Left lung (tissue), 10 donors: ENCODE results near the gene IDI1. TPM values are rescaled to one million over a fixed set of nuclear protein-coding genes. Genes with fewer than 3 reads are reported as not detected.

Experiments used
- ATAC-seq: fragments of 200-7000 bp; cut with Tn5 transposase; one replicate; pipeline ENCODE4 v1.9.1; 2020; ENCODE audit warnings: moderate library complexity
- DNase-seq, 4 donors: peaks; one replicate each; pipeline ENCODE4 v3.0.0-alpha.2; 2013 to 2020
- H3K27ac ChIP-seq, 2 donors: fragments of 200-600 bp; sonication (generic) in 1 of 2; one replicate each; pipeline versions ENCODE4 v1.5.0 to v1.8.0; 2020 to 2021
- H3K27me3 ChIP-seq, 2 donors: fragments of 200-600 bp; sonication (generic) in 1 of 2; one replicate each; pipeline versions ENCODE4 v1.5.0 to v1.8.0; 2020 to 2021
- H3K36me3 ChIP-seq, 2 donors: fragments of 200-600 bp; sonication (generic) in 1 of 2; one replicate each; pipeline versions ENCODE4 v1.5.0 to v1.8.0; 2020 to 2021
- H3K4me1 ChIP-seq, 2 donors: fragments of 200-600 bp; one replicate each; pipeline ENCODE4 v1.8.0; 2021
- H3K4me3 ChIP-seq, 2 donors: fragments of 200-600 bp; sonication (generic) in 1 of 2; one replicate each; pipeline versions ENCODE4 v1.5.0 to v1.8.0; 2020 to 2021; ENCODE audit warnings: mild to moderate bottlenecking in 1 of 2
- H3K9me3 ChIP-seq, 2 donors: fragments of 200-600 bp; sonication (generic) in 1 of 2; one replicate each; pipeline versions ENCODE4 v1.5.0 to v1.8.0; 2020 to 2021
- CTCF ChIP-seq, 2 donors: fragments of 200-600 bp; sonication (generic) in 1 of 2; IDR thresholded peaks; one replicate each; pipeline versions ENCODE4 v1.5.0 to v1.8.0; 2021; ENCODE audit warnings: antibody characterized with exemption in 2 of 2
- intact Hi-C, 2 donors: fragments of 100-400 bp; cut with DNase I; formaldehyde crosslinking; loops; one replicate each; pipeline versions ENCODE4 v1.11.2 to v1.14.2; 2022
- polyA plus RNA-seq, 6 donors: library from polyadenylated mRNA; unstranded; fragments of 120-200 nt; gene quantifications; one replicate each; pipeline ENCODE4 v1.2.1, GENCODE V29; 2013; ENCODE audit not compliant: insufficient read length in 6 of 6
- total RNA-seq, 2 donors: library from RNA; stranded (reverse); fragmentation: NEBNext Ultra II Directional; extraction: Animal tissue kit (Norgen Biotek cat#: 25700); gene quantifications; one replicate each; pipeline ENCODE4 v1.2.1, GENCODE V29; 2021
- donor health status: DM: no; HTN: yes; CAD: no.
- donor health status: DM: no; HTN: no; CAD: no.

The IDI1 gene
- total and polyA plus RNA-seq, 8 donors: 43.7 to 101 (median 62.6) TPM

DNA sequence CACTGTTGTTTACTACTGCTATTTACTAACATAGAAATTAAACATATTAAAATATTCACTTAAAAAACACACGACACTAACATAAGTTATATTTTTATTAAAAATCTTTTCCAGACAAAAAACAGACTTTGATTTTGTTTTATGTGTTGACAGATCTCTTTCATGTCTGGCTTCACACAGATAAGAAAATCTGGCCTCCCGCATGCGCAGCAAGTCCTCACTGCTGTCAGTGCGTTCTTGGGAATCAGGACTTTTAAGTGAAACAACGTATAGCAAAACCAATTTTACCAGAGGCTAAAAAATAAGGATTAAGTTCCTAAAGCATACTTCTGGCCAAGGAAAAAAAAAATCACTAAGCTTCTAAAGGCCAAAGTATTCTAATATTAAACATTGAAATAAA, 1.2 kb upstream of the IDI1 start:
- TF ChIP-seq CTCF (IDR thresholded peaks at IDR 0.05): no peak
- peak overlapping the region; percentile 97 to 100 for H3K27ac ChIP-seq
- peak overlapping the region; percentile 52 to 89 for H3K4me3 ChIP-seq

DNA sequence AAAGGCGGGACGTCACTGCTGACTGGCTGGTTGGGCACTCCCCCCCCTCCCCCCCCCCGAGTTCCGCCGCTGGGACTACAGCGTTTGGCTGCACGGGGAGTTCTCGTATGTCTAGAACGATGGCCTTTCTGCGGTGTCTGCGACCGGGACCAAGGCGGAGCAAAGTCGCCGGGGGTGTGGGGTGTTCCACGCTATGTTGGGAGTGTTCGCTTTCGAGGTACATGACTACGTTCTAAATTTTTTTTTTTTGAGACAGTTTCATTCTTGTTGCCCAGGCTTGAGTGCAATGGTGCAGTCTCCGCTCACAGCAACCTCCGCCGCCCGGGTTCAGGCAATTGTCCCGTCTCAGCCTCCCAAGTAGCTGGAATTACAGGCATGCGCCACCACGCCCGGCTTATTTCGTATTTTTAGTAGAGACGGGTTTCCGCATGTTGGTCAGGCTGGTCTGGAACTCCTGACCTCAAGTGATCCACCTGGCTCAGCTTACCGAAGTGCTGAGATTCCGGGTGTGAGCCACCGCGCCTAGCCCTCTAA, 573 bp upstream of the IDI1 start:
- no peak for DNase-seq
- peaks cover 11 to 69% of the 10 kb centered on the region in 2 donors for H3K4me1 ChIP-seq
- intact Hi-C loops: no loop called here
- no peak for TF ChIP-seq CTCF (IDR thresholded peaks at IDR 0.05)
- no peaks in the 10 kb centered on the region for H3K9me3 ChIP-seq
- H3K36me3 ChIP-seq: peaks cover 0 to 14% of the 10 kb centered on the region in 2 donors
- H3K27ac ChIP-seq: peak overlapping the region; percentile 97 to 100
- no peak for ATAC-seq
- no peaks in the 10 kb centered on the region for H3K27me3 ChIP-seq
- peak overlapping the region; percentile 52 to 89 for H3K4me3 ChIP-seq

More for the DNA sequence above, 1.2 kb upstream of the IDI1 start:
- Histone ChIP-seq H3K9me3 (no peaks in the 10 kb centered on the region), H3K4me1 (peaks cover 17 to 69% of the 10 kb centered on the region in 2 donors), H3K36me3 (peaks cover 0 to 14% of the 10 kb centered on the region in 2 donors), H3K27me3 (no peaks in the 10 kb centered on the region)
- DNase-seq (no peak), ATAC-seq (no peak)
- intact Hi-C loops: no loop called here

GRCh38 chr10:1048349-1048731, 579 bp downstream of the IDI1 start:
- Histone ChIP-seq H3K27ac (peak overlapping the region; percentile 97 to 100), H3K4me3 (peak overlapping the region; percentile 52 to 89), H3K36me3 (peaks cover 0 to 6% of the 10 kb centered on the region in 2 donors), H3K4me1 (peaks cover 9 to 69% of the 10 kb centered on the region in 2 donors), H3K27me3 (no peaks in the 10 kb centered on the region), H3K9me3 (no peaks in the 10 kb centered on the region)
- ATAC-seq (no peak), DNase-seq (peak in 2 of 4 donors; percentile 40 to 52)
- TF ChIP-seq CTCF (IDR thresholded peaks at IDR 0.05): no peak
- intact Hi-C loops: no loop called here

GRCh38 chr10:1047937-1048336, 982 bp downstream of the IDI1 start:
- DNase-seq: no peak
- intact Hi-C loops: no loop called here

GRCh38 chr10:1045415-1045814, 3.5 kb downstream of the IDI1 start:
- Histone ChIP-seq H3K27me3 (no peaks in the 10 kb centered on the region), H3K4me1 (peaks cover 4 to 60% of the 10 kb centered on the region in 2 donors), H3K9me3 (no peaks in the 10 kb centered on the region), H3K27ac (peak overlapping the region in 1 of 2 donors; percentile 96), H3K4me3 (peak overlapping the region in 1 of 2 donors; percentile 8), H3K36me3 (peaks cover 3 to 29% of the 10 kb centered on the region in 2 donors)
- ATAC-seq (no peak), DNase-seq (no peak)
- intact Hi-C loops: no loop called here
- no peak for TF ChIP-seq CTCF (IDR thresholded peaks at IDR 0.05)

More at GRCh38 chr10:1047937-1048336, 982 bp downstream of the IDI1 start:
- H3K4me3 ChIP-seq: peak overlapping the region; percentile 52 to 89
- H3K27me3 ChIP-seq: no peaks in the 10 kb centered on the region
- no peak for TF ChIP-seq CTCF (IDR thresholded peaks at IDR 0.05)
- peak overlapping the region; percentile 97 to 100 for H3K27ac ChIP-seq
- no peak for ATAC-seq
- H3K9me3 ChIP-seq: no peaks in the 10 kb centered on the region
- H3K36me3 ChIP-seq: peaks cover 0 to 9% of the 10 kb centered on the region in 2 donors
- H3K4me1 ChIP-seq: peaks cover 9 to 70% of the 10 kb centered on the region in 2 donors
